Thyroid gland (tissue), 4 donors: ENCODE measurements around the gene PHYKPL.
A peak's percentile ranks its signal among the peaks of the same experiment; 100 is the strongest.

Source experiments
- CTCF ChIP-seq, 6 experiments: fragments of 200-600 bp in 3 of 6; fragments of 450-650 bp in 3 of 6; sonication (generic) in 3 of 6; IDR thresholded peaks; one replicate each; pipeline ENCODE4 v1.5.1; 2016 to 2019; ENCODE audit warnings: antibody characterized with exemption in 6 of 6, mild to moderate bottlenecking in 2 of 6, inconsistent platforms in 1 of 6, moderate library complexity in 1 of 6
- POLR2A ChIP-seq, 2 donors: fragments of 450-650 bp; IDR thresholded peaks; one replicate each; pipeline ENCODE4 v1.6.1; 2017; ENCODE audit warnings: antibody characterized with exemption in 2 of 2, mild to moderate bottlenecking in 2 of 2, moderate library complexity in 1 of 2

- TF ChIP-seq CTCF (IDR thresholded peaks at IDR 0.05) (peak; percentile 95 to 99 (median 98)), POLR2A (IDR thresholded peaks at IDR 0.05) (no peak)
Measured at GRCh38 chr5:178163772-178164735, 68.5 kb downstream of the PHYKPL start.
